WI38 (cell line): Measurements from ENCODE around the gene RAF1.
"Not testable (repeated sequence)": the region's sequence is repeated elsewhere in the genome, so short reads cannot be mapped to it uniquely, and the experiment has no call there.

ENCODE experiments used
- H3K4me3 ChIP-seq: 2 replicates; pipeline ENCODE4 v1.5.1; 2011; ENCODE audit warnings: low read depth, mild to moderate bottlenecking, control low read depth, low read length
- CTCF ChIP-seq: IDR thresholded peaks from 2 replicates; pipeline ENCODE4 v1.5.1; 2012; ENCODE audit warnings: low read depth, mild to moderate bottlenecking, control low read depth, low read length

The RAF1 gene

GRCh38 chr3:12687948-12688347 lies 24.0 kb upstream of the RAF1 start:
- no peak overlapping the region for H3K4me3 ChIP-seq
- no peak for TF ChIP-seq CTCF

GRCh38 chr3:12686096-12686495 lies 22.2 kb upstream of the RAF1 start:
- no peak overlapping the region for H3K4me3 ChIP-seq
- no peak for TF ChIP-seq CTCF

GRCh38 chr3:12681943-12682390 lies 18.1 kb upstream of the RAF1 start:
- no peak overlapping the region for H3K4me3 ChIP-seq
- TF ChIP-seq CTCF: no peak

GRCh38 chr3:12681089-12681942 lies 17.4 kb upstream of the RAF1 start:
- no peak overlapping the region for H3K4me3 ChIP-seq
- no peak for TF ChIP-seq CTCF

GRCh38 chr3:12679468-12679867 lies 15.6 kb upstream of the RAF1 start:
- H3K4me3 ChIP-seq: no peak overlapping the region
- TF ChIP-seq CTCF: no peak

GRCh38 chr3:12677616-12678015 lies 13.7 kb upstream of the RAF1 start:
- H3K4me3 ChIP-seq: no peak overlapping the region
- TF ChIP-seq CTCF: no peak

GRCh38 chr3:12675115-12675810 lies 11.3 kb upstream of the RAF1 start:
- no peak overlapping the region for H3K4me3 ChIP-seq
- no peak for TF ChIP-seq CTCF

- not testable (repeated sequence) for H3K4me3 ChIP-seq
Observed at GRCh38 chr3:12673956-12674736, 10.2 kb upstream of the RAF1 start.
